Smooth muscle cell (in vitro differentiated cells): ENCODE results near the gene BCAN. TPM values are rescaled to one million over a fixed set of nuclear protein-coding genes. Genes with fewer than 3 reads are reported as not detected.
A peak's percentile ranks its signal among the peaks of the same experiment; 100 is the strongest.

Source experiments
- DNase-seq: peaks from one replicate; lab custom pipeline; 2025; ENCODE audit not compliant: unreplicated experiment; lab: John Stamatoyannopoulos, UW
- H2AFZ ChIP-seq: fragments of 200-600 bp; sonication (generic); 2 replicates; pipeline ENCODE4 v1.6.0; 2016; ENCODE audit warnings: antibody characterized with exemption, low read depth, mild to moderate bottlenecking
- H3F3A ChIP-seq: fragments of 200-600 bp; sonication (generic); 2 replicates; pipeline ENCODE4 v1.6.0; 2017; ENCODE audit warnings: antibody characterized with exemption, low read depth
- H3K27ac ChIP-seq: fragments of 200-600 bp; sonication (generic); 2 replicates; pipeline ENCODE4 v1.5.1; 2016; ENCODE audit warnings: low read depth, mild to moderate bottlenecking
- H3K27me3 ChIP-seq: fragments of 200-600 bp; sonication (generic); 2 replicates; pipeline ENCODE4 v1.6.1; 2016; ENCODE audit warnings: low read depth, mild to moderate bottlenecking
- H3K36me3 ChIP-seq: fragments of 200-600 bp; sonication (generic); 2 replicates; pipeline ENCODE4 v1.5.1; 2016; ENCODE audit warnings: low read depth
- H3K4me1 ChIP-seq: fragments of 200-600 bp; sonication (generic); 2 replicates; pipeline ENCODE4 v1.5.1; 2016; ENCODE audit warnings: low read depth
- H3K4me2 ChIP-seq: fragments of 200-600 bp; sonication (generic); 2 replicates; pipeline ENCODE4 v1.6.0; 2016; ENCODE audit warnings: mild to moderate bottlenecking
- H3K4me3 ChIP-seq: fragments of 200-600 bp; sonication (generic); 2 replicates; pipeline ENCODE4 v1.5.1; 2016; ENCODE audit warnings: mild to moderate bottlenecking
- H3K79me2 ChIP-seq: fragments of 200-600 bp; sonication (generic); 2 replicates; pipeline ENCODE4 v1.6.0; 2016; ENCODE audit warnings: low read depth, mild to moderate bottlenecking
- H3K9ac ChIP-seq: fragments of 200-600 bp; sonication (generic); 2 replicates; pipeline ENCODE4 v1.6.0; 2016; ENCODE audit warnings: low read depth
- H3K9me3 ChIP-seq: fragments of 200-600 bp; sonication (generic); replicated peaks from 2 replicates; pipeline ENCODE4 v1.5.1; 2016; ENCODE audit warnings: low read depth
- H4K20me1 ChIP-seq: fragments of 200-600 bp; sonication (generic); 2 replicates; pipeline ENCODE4 v1.6.0; 2016; ENCODE audit warnings: low read depth
- WGBS: methylation state at CpG from one replicate; pipeline ENCODE4 v1.1.7; 2016; ENCODE audit warnings: low lambda C conversion rate; 5-methylcytosine and 5-hydroxymethylcytosine counted together
- polyA plus RNA-seq: library from polyadenylated mRNA; unstranded; fragments of >200 nt; fragmentation: Nextera tagmentation; extraction: Ambion mirVana; gene quantifications from 2 replicates; pipeline ENCODE4 v1.2.1, GENCODE V29; 2016
- total RNA-seq: library from RNA; depleted of rRNA; stranded (reverse); fragments of >200 nt; gene quantifications from 2 replicates; pipeline ENCODE4 v1.2.3, GENCODE V29; 2014
- TF ChIP-seq, protein P1 (sequence below): fragments of 200-600 bp; sonication (generic); IDR thresholded peaks from 2 replicates; pipeline ENCODE4 v1.5.1; 2017; ENCODE audit warnings: borderline replicate concordance, mild to moderate bottlenecking, antibody characterized with exemption; ENCODE audit not compliant: insufficient read depth, poor library complexity, severe bottlenecking

Gene BCAN
- total and polyA plus RNA-seq, 2 experiments from 2014 or later: 0.79 TPM; not detected in 1

DNA sequence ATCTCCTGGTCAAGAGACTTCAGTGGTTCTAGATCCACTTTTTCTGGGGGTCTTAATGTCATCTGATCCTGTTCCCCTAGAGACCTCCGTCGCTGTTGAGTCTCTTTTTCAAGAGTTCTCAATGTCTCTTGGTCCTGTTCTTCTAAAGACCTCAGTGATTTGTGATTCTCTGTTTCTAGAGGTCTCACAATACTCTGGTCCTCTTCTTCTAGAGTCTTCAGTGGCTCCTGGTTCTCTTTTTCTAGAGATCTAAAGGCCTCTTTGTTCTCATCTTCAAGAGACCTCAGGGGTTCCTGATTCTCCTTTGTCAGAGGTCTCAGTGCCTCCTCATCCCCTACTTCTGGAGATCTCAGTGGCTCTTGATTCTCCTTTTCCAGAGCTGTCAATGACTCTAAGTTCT, 29.9 kb downstream of the BCAN start:
- TF ChIP-seq, protein P1, sequence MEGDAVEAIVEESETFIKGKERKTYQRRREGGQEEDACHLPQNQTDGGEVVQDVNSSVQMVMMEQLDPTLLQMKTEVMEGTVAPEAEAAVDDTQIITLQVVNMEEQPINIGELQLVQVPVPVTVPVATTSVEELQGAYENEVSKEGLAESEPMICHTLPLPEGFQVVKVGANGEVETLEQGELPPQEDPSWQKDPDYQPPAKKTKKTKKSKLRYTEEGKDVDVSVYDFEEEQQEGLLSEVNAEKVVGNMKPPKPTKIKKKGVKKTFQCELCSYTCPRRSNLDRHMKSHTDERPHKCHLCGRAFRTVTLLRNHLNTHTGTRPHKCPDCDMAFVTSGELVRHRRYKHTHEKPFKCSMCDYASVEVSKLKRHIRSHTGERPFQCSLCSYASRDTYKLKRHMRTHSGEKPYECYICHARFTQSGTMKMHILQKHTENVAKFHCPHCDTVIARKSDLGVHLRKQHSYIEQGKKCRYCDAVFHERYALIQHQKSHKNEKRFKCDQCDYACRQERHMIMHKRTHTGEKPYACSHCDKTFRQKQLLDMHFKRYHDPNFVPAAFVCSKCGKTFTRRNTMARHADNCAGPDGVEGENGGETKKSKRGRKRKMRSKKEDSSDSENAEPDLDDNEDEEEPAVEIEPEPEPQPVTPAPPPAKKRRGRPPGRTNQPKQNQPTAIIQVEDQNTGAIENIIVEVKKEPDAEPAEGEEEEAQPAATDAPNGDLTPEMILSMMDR: no peak
- Histone ChIP-seq H3K36me3 (no peaks in the 10 kb centered on the region), H3K4me3 (no peak overlapping the region), H3K27me3 (no peaks in the 10 kb centered on the region), H4K20me1 (peaks cover 35% of the 10 kb centered on the region), H3K27ac (no peak overlapping the region), H3K4me2 (no peak overlapping the region), H3K79me2 (peaks cover 37% of the 10 kb centered on the region), H2AFZ (no peak overlapping the region), H3F3A (peaks cover 14% of the 10 kb centered on the region), H3K9me3 (no peaks in the 10 kb centered on the region), H3K9ac (no peak overlapping the region), H3K4me1 (peaks cover 60% of the 10 kb centered on the region)
- WGBS: 98% methylated on average over 2 of the region's 2 CpGs
- DNase-seq: no peak

DNA sequence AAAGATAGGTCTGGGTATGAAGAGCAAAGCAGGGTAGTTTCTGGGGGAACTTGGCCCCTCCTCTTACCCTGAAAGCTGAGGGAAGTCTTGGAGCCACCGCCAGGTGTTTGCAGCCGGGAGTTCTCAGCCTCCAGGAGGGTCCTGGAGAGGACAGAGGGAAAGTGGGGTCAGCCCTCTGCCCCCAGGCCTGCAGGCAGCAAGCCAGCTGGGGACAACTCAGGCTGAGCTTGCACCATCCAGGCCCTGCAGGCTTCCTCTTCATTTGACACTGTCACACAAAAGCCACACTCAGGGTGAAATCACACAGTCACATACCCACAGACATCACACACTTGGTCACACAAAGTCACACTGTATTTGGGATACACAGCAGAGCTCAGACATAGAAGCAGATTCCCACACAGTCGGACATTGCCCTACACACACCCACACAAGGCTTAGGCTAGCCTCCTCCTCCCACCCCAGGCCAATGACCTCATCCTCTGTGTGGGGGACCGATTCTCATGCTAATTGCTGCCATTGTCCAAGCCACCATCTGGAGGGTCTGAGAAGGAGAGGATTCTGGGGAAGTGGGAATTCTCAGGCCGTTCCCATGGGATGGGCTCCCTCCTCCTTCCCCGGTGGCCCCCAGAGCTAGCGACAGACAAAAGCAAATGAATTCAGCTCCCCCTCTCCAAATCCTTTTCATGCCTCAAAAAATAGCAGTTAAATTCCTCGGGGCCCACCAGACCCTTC, 31.6 kb downstream of the BCAN start:
- Histone ChIP-seq H4K20me1 (peaks cover 35% of the 10 kb centered on the region), H3K36me3 (no peaks in the 10 kb centered on the region), H3K9me3 (no peaks in the 10 kb centered on the region), H3K27ac (peak overlapping the region; percentile 19), H3K27me3 (no peaks in the 10 kb centered on the region), H3K4me3 (no peak overlapping the region), H3F3A (peaks cover 14% of the 10 kb centered on the region), H3K9ac (peak overlapping the region; percentile 3), H3K4me2 (peak overlapping the region; percentile 91), H3K4me1 (peaks cover 51% of the 10 kb centered on the region), H3K79me2 (peaks cover 41% of the 10 kb centered on the region), H2AFZ (no peak overlapping the region)
- no peak for DNase-seq
- TF ChIP-seq, protein P1: no peak
- 42% methylated on average over 8 of the region's 8 CpGs for WGBS

DNA sequence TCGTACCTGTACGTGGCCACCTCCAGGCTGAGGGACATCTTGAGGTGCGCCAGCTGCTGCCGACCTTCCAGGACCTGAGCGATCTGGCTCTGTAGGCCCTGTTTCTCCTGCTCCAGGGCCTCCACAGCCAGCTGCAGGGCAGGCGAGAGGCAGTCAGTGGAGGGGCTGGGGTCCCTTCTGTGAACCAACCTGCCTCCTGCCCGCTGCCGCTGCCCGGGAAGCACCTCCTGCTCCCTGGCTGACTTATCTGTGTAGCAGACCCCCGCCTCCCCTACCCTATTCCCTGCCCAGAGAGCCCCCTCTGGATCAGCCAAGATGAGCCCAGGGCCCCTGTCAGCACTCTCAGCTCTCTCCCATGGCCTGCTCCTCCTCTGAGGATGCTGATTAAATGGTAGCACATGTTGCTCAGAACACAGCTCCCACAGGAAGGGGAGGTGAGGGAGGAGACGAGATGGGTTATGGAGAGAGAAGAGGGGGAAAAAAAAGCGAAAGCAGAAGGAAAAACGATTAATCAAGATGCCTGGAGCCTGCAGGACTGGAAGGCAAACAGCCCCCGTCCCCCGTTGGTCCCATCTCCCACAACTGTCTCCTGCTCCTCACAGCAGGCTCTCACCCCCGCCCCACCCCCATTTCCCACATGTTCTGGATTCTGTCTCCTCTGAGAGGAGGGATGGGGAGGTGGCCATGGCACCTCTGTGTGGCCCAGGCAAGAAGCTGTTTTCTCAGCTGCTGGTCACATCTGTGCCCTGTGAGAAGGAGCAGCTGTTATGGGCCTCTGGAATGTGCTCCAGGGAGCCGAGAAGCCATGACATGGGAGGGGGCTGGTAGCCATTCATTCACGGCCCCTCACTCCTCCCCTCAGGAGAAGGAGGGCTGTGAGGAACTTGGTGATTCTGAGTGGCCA, 33.5 kb downstream of the BCAN start:
- Histone ChIP-seq H3K4me3 (peak overlapping the region; percentile 51), H3K4me1 (peaks cover 41% of the 10 kb centered on the region), H3K27me3 (no peaks in the 10 kb centered on the region), H3K27ac (no peak overlapping the region), H3F3A (peaks cover 14% of the 10 kb centered on the region), H3K79me2 (peaks cover 41% of the 10 kb centered on the region), H3K9ac (no peak overlapping the region), H2AFZ (no peak overlapping the region), H3K36me3 (no peaks in the 10 kb centered on the region), H3K9me3 (no peaks in the 10 kb centered on the region), H3K4me2 (peak overlapping the region; percentile 91), H4K20me1 (peaks cover 35% of the 10 kb centered on the region)
- TF ChIP-seq, protein P1: no peak
- WGBS: 48% methylated on average over 14 of the region's 18 CpGs
- DNase-seq: no peak
